ENCODE results near the gene GPR146. TPM values are rescaled to one million over a fixed set of nuclear protein-coding genes. Genes with fewer than 3 reads are reported as not detected.

Gene GPR146
- total RNA-seq, 2 experiments from 2014 or later = 13.3 to 13.8 TPM

DNA sequence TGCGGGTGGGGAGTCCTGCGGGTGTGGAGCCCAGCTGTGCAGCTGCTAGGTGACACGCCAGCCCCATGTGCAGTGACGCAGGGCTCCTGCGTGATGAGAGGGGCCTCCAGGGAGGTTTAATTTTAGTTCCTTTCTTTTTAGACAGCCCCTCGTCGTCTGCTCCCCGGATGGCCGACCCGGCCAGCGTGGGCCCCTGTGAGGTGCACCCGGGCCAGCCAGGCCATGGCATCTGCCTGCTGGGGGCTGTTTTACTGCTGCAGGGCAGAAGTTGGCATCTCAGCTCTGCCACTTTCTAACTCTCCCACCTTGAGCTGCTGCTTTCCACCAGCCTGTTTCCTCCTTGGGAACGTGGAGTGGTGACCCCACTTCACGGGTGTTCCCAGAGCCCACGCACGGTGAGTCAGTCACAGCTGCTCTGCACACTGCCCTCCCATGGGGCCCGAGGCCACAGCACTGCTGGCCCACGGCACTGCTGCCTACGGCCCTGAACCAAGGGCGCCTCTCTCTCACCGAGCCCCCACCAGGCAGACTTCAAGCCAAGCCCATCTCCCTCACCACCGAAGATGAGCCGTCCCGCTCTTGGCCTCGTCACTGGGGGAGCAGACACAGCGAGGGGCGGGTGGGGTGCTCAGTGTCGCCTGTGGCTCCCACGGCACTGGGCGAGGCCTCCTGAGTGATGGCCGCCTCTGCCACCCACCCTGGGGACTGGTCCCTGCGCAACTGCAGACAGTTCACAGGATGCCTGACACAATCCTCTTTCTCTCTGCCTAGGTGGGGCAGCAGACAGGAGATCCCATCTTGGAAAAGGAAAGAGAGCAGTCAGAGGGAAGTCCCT lies 40.1 kb upstream of the GPR146 start:
- no peak for DNase-seq
- no peak overlapping the region for H3K27ac Mint-ChIP-seq
- CTCF ChIA-PET = interaction anchor here (0.9 to 2.0 kb wide), 3 partner anchors 11 to 62 kb away, joined by 3 to 6 read pairs (median 3); partner anchors contain the start of gene GPR146
- no peak overlapping the region for H3K4me3 Mint-ChIP-seq
- H3K27me3 Mint-ChIP-seq = no peaks in the 10 kb centered on the region
- POLR2A ChIA-PET = no interaction called here
- peaks cover 1% of the 10 kb centered on the region for H3K9me3 Mint-ChIP-seq
- no peaks in the 10 kb centered on the region for H3K36me3 Mint-ChIP-seq (ENCODE audit: low read depth)
- H3K4me1 Mint-ChIP-seq = no peaks in the 10 kb centered on the region

DNA sequence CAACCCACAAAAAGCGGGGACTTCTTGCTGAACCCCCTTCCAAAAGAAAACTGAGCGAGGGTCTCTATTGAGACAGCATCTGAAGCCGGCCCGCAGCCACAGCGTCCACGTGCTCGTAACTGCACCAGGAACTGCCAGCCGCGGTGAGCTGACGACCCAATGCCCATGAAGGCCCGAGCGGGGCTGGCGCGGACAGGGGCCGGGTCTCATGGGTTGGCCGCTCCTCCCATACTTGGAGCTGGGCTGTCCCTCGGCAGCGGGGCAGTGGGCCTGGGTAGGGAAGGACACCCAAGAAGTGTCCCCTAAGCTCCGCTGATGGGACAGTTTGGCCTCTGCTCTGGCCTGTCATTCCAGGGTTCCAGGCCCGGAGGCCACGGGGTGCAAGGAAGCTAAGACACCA lies 39.0 kb upstream of the GPR146 start:
- Mint-ChIP-seq H3K9me3 (peaks cover 1% of the 10 kb centered on the region), H3K4me3 (no peak overlapping the region), H3K36me3 (ENCODE audit: low read depth) (peaks cover 3% of the 10 kb centered on the region), H3K27ac (no peak overlapping the region), H3K27me3 (no peaks in the 10 kb centered on the region), H3K4me1 (no peaks in the 10 kb centered on the region)
- no peak for DNase-seq
- ChIA-PET CTCF (interaction anchor here (0.6 to 2.0 kb wide), 3 partner anchors 12 to 70 kb away, joined by 3 to 7 read pairs (median 6); no protein-coding TSS in a partner anchor), POLR2A (no interaction called here)

DNA sequence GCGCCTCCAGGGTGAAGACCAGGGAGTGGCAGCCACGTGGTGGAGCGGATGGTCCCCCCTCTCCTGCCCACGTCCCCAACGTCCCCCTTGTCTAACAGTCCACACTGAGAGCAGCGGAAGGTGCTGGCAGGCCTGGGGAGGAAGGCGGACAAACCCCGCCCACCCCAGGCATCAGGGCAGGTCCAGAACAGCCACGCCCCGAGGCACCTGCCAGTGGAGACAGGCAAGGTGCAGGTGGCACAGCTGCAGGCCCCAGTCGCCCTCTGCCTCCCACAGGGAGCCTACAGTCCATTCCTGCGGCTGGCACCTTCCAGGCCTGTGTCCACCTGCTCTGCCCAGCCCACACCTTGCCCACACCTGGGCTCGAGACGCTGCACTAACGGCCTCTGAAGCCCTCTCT lies 36.4 kb upstream of the GPR146 start:
- ChIA-PET CTCF (interaction anchor here (1.0 kb wide), 1 partner anchor 15 kb away, joined by 4 read pairs; no protein-coding TSS in a partner anchor), POLR2A (no interaction called here)
- no peak overlapping the region for H3K4me3 Mint-ChIP-seq
- no peak overlapping the region for H3K27ac Mint-ChIP-seq
- no peak for DNase-seq
- H3K4me1 Mint-ChIP-seq = peaks cover 9% of the 10 kb centered on the region
- H3K27me3 Mint-ChIP-seq = no peaks in the 10 kb centered on the region
- H3K9me3 Mint-ChIP-seq = peaks cover 1% of the 10 kb centered on the region
- H3K36me3 Mint-ChIP-seq (ENCODE audit: low read depth) = peaks cover 5% of the 10 kb centered on the region

DNA sequence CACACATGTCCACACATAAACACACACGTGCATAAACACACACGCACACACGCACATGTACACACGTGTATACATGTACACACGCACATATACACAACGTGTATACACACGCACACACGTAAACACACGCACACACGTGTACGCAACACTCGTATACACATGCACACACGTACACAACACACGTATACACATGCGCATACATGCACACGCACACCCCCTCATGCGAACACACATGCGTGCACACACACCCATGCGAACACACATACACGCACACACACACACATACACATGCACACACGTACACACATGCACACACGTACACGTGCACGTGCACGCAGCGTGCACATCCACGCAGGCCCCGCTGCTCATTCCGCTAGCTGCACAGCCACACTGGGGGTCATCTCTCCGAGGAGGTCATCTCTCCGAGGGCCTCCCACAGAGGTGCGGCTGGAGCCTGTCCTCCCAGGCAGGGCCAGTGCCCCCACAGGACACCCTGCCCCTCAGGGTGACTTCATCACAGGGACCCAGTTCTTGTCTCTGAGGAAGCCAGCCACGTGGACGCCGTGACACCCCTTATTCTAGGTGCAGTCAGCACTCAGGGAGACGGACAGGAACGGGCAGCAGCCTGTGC lies 35.5 kb upstream of the GPR146 start:
- CTCF ChIA-PET = interaction anchor here (1.0 kb wide), 1 partner anchor 16 kb away, joined by 4 read pairs; no protein-coding TSS in a partner anchor
- Mint-ChIP-seq H3K9me3 (peaks cover 1% of the 10 kb centered on the region), H3K4me1 (peaks cover 11% of the 10 kb centered on the region), H3K36me3 (ENCODE audit: low read depth) (peaks cover 5% of the 10 kb centered on the region), H3K4me3 (no peak overlapping the region), H3K27me3 (no peaks in the 10 kb centered on the region), H3K27ac (no peak overlapping the region)
- POLR2A ChIA-PET = no interaction called here
- no peak for DNase-seq

DNA sequence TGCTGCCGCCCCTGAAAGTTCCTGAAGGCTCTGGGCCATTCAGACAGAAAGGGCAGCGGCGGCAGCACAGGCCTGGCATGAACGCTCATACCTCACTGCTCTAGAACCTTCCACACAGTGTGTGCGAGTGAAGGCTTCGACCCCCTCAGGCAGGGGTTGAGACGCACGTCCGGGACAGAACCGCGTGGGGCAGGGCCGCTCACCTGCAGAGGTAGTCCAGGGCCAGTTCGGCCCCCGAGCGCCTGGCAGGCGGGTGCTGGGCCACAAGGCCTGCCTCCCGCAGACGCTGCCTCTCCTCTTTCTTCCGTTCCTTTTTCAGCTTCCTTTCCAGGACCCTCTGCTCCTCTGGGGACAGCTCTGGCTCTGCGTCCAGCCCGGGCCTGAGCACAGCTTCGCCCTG lies 34.6 kb upstream of the GPR146 start:
- Mint-ChIP-seq H3K4me3 (no peak overlapping the region), H3K4me1 (peaks cover 14% of the 10 kb centered on the region), H3K27me3 (no peaks in the 10 kb centered on the region), H3K9me3 (peaks cover 1% of the 10 kb centered on the region), H3K27ac (no peak overlapping the region), H3K36me3 (ENCODE audit: low read depth) (peaks cover 5% of the 10 kb centered on the region)
- ChIA-PET CTCF (no interaction called here), POLR2A (no interaction called here)
- no peak for DNase-seq

DNA sequence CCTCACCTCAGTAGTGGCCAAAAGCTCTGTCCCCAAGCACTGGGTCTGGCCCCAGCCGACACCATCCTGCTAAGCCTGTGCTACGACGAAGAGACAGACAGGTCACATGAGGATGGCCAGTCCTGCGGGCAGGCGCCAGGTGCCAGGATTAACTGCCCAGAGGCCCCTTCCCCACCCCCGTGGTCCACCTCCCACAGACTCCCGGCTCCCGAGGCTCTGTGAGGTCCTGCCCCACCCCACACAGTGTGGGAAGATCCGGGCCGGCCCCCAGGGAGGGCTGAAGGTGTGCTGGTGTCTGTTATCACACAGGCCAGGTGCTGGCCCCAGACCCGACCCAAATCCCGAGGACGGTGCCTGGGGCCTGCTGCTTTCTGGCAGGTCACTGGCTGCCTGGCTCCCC lies 34.1 kb upstream of the GPR146 start:
- DNase-seq = no peak
- POLR2A ChIA-PET = no interaction called here

DNA sequence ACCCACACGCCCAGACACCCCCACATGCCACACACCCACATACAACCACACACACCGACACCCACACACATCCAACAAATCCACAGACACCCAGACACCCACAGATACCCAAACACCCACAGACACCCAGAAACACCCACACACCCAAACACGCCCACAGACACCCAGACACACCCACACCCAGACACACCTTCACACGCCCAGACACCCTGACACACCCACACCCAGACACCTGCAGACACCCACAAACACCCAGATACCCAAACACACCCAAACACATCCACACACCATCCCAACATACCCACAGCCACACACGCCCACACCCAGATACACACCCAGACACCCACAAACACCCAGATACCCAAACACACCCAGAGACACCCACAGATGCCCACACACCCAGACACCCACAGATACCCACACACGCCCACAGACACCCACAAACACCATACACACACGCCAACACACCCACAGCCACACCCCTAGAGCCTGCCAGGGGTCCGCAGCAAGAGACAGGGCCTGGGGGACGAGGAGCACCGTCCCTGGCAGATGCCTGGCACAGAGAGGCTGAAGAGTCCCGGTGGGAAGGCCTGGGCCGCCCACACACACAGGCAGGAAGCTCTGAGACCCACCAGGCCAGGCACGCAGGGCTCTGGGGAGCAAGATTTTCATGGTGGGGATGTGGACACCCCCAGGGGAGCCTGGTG lies 32.9 kb upstream of the GPR146 start:
- POLR2A ChIA-PET = no interaction called here

More for the DNA sequence above, 34.1 kb upstream of the GPR146 start:
- Mint-ChIP-seq H3K27ac (no peak overlapping the region), H3K4me3 (no peak overlapping the region), H3K36me3 (ENCODE audit: low read depth) (peaks cover 5% of the 10 kb centered on the region), H3K4me1 (peaks cover 14% of the 10 kb centered on the region), H3K9me3 (peaks cover 1% of the 10 kb centered on the region), H3K27me3 (no peaks in the 10 kb centered on the region)
- CTCF ChIA-PET = no interaction called here

DNA sequence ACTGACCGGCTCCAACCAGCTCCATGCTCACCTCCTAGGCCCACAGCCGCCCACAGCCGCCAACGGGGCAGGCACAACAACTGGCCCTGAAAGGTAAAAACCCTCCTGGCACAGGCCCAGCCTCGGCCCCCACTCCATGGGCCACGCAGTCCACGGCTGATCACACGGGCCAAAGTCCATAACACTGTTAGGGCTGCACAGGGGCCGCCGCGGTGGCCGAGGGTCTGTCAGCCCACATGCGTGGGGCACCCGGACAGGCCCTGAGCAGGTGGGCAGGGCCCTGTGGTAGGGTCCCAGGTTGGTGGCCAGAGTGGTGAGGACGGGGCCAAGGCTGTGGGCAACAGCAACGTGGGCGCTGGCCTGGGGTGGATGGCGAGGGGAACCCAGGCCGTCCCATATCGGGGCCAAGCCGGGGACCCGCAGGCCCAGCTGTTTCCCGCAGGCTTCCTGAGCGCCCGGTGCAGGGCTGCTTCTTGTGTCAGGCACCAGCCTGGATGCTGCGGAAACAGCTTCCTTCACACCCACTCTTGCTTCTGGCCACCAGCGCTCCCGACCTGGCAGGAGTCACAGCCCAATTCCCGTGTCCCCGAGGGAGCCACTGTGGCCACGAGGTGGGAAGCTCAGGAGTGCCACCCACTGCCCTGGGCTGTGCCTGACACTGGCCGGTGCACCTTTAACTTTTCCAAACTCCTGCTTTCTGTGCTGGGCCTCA lies 32.2 kb upstream of the GPR146 start:
- no peak for DNase-seq
- Mint-ChIP-seq H3K27me3 (no peaks in the 10 kb centered on the region), H3K36me3 (ENCODE audit: low read depth) (peaks cover 5% of the 10 kb centered on the region), H3K9me3 (peaks cover 1% of the 10 kb centered on the region), H3K4me3 (no peak overlapping the region), H3K4me1 (peaks cover 14% of the 10 kb centered on the region), H3K27ac (no peak overlapping the region)
- POLR2A ChIA-PET = interaction anchor here (0.6 kb wide), 1 partner anchor 10 kb away, joined by 3 read pairs; no protein-coding TSS in a partner anchor
- CTCF ChIA-PET = interaction anchor here (1.1 to 1.3 kb wide), 2 partner anchors 9 to 54 kb away, joined by 3 to 4 read pairs; no protein-coding TSS in a partner anchor

More for the DNA sequence above, 32.9 kb upstream of the GPR146 start:
- DNase-seq = no peak
- Mint-ChIP-seq H3K27ac (peak overlapping the region; percentile 81), H3K9me3 (peaks cover 1% of the 10 kb centered on the region), H3K36me3 (ENCODE audit: low read depth) (peaks cover 5% of the 10 kb centered on the region), H3K27me3 (no peaks in the 10 kb centered on the region), H3K4me1 (peaks cover 14% of the 10 kb centered on the region), H3K4me3 (no peak overlapping the region)
- CTCF ChIA-PET = interaction anchor here (1.3 kb wide), 1 partner anchor 54 kb away, joined by 4 read pairs; no protein-coding TSS in a partner anchor

DNA sequence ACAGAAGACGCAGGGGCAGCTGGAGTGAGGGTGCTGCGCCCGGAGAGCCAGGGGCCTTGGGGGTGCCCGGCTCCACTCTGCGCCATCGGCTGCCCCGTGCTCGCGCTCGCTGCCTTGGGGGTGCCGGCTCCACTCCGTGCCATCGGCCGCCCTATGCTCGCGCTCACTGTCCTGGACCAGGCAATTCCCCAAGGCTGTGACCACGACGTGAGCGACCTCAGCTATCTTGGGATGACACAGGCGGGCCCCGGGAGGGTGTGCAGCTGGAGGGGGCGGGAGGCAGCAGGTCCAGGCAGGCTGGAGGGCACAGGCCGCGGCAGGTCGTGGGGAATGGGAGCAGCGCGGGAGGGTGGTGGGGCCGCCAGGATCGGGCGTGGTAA lies 31.6 kb upstream of the GPR146 start:
- H3K4me1 Mint-ChIP-seq = peaks cover 14% of the 10 kb centered on the region
- no peak overlapping the region for H3K27ac Mint-ChIP-seq
- H3K36me3 Mint-ChIP-seq (ENCODE audit: low read depth) = peaks cover 5% of the 10 kb centered on the region
- ChIA-PET POLR2A (no interaction called here), CTCF (interaction anchor here (1.1 to 1.3 kb wide), 2 partner anchors 9 to 53 kb away, joined by 3 to 4 read pairs; no protein-coding TSS in a partner anchor)
- no peak for DNase-seq
- no peak overlapping the region for H3K4me3 Mint-ChIP-seq
- peaks cover 1% of the 10 kb centered on the region for H3K9me3 Mint-ChIP-seq
- no peaks in the 10 kb centered on the region for H3K27me3 Mint-ChIP-seq

DNA sequence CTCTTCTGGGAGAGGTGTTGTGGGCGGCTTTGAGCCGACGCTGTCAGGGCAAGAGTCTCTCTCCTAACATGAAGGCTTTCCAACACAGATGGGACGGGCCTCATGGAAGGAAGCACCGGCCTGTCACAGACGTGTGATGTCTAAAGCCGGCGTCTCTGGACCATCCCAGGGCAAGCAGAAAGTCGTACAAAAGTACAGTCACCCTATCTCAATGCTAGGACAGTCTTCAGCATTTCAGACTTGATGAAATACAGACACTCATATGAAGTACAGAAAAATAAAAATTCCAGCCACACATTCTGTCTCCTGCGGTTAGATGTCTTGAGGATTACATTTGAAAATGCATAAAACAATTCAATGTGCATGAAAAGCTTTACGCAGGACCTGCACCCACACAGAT lies 30.8 kb upstream of the GPR146 start:
- peaks cover 1% of the 10 kb centered on the region for H3K9me3 Mint-ChIP-seq
- no peak for DNase-seq
- ChIA-PET CTCF (interaction anchor here (0.6 to 1.4 kb wide), 3 partner anchors 8 to 21 kb away, joined by 3 to 6 read pairs (median 4); no protein-coding TSS in a partner anchor), POLR2A (no interaction called here)
- no peak overlapping the region for H3K27ac Mint-ChIP-seq
- no peaks in the 10 kb centered on the region for H3K27me3 Mint-ChIP-seq
- peaks cover 22% of the 10 kb centered on the region for H3K4me1 Mint-ChIP-seq
- H3K36me3 Mint-ChIP-seq (ENCODE audit: low read depth) = peaks cover 10% of the 10 kb centered on the region
- no peak overlapping the region for H3K4me3 Mint-ChIP-seq

DNA sequence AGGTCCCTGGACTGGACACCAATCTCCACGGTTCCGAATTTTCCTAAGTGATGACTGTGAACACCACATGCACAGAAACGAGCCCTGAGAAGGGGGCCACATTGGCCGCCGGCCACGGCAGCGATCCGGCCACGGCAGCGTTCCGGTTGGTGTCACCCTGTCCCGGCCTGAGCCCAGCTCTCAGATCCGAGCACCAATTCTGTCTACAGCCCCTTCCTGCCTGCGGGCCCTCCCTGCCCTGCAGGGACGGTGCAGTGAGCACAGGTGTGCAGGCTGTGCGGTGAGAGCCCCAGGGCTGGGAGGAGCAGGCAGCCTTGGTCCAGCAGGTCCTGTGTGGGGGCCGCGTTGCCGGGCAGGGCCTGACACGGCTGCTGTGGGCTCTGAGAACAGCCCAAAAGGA lies 29.7 kb upstream of the GPR146 start:
- H3K36me3 Mint-ChIP-seq (ENCODE audit: low read depth) = peaks cover 7% of the 10 kb centered on the region
- H3K27me3 Mint-ChIP-seq = no peaks in the 10 kb centered on the region
- no peak overlapping the region for H3K27ac Mint-ChIP-seq
- ChIA-PET POLR2A (no interaction called here), CTCF (no interaction called here)
- peaks cover 23% of the 10 kb centered on the region for H3K4me1 Mint-ChIP-seq
- DNase-seq = no peak
- no peaks in the 10 kb centered on the region for H3K9me3 Mint-ChIP-seq
- H3K4me3 Mint-ChIP-seq = no peak overlapping the region

Data from activated CD4-positive, alpha-beta T cell treated with anti-CD3 and anti-CD28 coated beads, Interleukin-2, amount 10 ng/mL, durations not matched to agents 7 days and 5 days (primary cell).